ELF-1 (cell line): ENCODE data around the gene MADD.

Experiments
- DNase-seq: peaks from one replicate; pipeline ENCODE4 v3.0.0-alpha.2; 2016; ENCODE audit warnings: low read depth, low spot score

MADD gene

DNA sequence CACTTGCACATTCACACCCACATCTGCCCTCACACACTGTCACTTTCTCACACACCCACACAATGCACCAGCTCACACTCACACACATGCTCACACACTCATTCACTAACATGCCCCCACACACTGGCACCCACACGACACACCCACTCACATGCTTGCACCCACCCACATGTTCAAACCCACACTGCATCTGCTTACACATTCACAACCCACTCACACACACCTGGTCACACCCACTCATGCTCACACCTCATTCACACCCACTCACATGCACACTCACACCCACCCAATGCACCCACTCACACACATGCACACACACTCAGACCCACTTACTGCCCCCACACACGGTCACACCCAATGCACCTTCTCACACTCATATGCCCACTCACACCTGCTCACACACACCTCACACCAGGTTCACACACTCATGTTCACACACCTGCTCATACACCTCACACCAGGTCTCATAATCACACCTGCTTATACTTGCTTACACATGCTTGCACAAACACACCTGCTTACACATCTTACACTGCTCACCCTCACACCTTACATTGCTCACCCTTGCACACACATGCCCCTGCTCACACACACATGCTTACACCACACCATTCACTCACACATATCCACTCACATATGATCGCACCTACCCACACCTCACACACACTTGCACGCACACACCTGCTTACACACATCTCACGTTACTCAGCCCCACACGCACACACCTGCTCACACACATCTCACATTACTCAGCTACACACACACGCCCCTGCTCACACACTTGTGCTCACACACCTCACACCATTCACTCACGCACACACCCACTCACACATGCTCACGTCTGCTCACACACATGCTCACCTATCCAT, 86.4 kb downstream of the MADD start:
- no peak for DNase-seq

DNA sequence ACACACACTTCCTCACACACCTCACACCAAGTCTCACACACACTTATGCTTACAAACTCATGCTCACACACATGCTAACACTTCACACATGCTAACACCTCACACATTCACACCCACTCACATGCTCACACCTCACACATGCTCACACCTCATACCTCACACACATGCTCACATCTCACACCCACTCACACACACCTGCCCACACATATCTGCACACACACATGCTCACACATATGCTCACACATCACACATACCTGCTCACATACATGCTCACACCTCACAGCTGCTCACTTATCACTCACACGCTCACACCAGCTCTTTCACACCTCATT, 87.0 kb downstream of the MADD start:
- no peak for DNase-seq

DNA sequence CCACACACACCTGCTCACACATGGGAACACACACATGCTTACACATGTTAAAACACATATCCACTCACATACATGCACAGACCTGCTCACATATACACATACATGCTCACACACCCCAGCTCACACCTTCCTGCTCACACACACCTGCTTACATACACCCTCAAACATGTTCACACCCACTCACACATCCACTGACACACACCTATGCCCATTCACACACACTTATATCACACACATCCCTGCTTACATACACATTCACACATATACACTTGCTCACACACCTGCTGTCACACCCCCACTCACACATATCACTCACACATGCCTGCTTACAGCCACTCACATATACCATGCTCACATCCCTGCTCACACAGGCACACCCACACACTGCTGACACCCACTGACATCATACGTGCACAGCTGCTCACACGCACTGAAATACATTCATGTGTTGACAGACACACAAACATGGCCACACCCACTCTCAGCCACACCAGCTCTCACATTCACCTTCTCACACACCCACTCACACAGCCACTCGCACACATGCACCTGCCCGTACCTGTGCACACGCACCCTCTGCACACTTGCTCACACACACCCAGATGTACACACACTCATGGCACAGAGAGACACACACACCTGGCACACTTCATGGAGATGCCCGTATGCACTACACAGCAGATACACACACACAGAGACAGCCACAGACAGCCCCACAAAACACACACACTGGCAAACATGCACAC, 88.2 kb downstream of the MADD start:
- DNase-seq, result no peak

DNA sequence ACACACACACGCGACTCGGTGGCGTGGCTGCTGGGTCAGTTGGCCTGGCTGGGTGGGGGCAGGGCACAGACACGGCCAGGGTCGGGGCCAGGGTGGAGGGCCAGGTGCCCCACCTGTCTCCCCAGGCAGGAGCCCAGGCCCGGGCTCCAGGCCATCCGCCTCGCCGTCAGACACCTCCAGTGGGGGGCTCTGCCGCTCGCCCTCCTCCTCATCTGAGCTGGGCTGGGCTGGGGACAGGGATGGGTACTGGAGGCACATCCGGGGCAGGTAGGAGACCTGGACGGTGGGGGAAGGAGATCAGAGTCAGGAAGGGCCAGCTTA, 88.8 kb downstream of the MADD start:
- no peak for DNase-seq

DNA sequence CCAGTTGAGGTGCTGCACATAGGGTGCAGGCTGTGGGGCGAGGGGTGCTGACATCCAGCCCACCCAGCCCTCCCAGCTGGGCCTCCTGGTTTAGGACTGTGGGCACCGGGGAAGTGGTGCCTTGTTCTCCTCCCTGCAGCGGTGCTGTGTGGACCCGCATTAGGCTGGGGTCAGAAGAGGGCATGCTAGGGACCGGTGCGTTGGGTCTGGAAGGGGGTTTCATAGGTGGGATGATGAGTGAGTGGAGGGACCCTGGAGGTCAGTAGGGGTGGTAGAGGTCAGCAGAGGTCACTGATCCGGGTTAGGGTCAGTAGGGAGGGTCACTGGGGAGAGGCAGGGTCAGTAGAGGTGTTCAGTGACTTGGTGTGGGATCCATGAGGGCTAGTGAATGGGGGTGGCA, 89.2 kb downstream of the MADD start:
- no peak for DNase-seq

DNA sequence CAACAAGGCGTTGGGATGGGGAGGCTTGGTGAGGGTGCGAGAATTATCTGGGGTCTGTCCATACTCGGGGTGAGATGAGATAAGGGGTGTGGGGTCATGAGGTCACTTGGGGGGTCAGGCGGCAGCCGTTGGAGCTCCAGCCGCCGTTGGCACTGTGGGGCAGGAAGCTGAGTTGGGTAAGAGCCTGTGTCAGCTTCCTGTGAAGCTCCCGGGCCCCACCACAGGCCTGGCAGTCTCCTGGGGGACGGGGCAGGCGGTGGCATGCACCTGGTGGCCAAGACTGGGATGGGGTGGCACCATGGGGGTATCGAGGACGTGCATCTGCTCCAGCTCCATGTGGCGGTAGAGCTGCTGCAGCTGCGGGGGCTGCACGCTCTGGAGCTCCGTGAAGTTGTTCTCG, 89.7 kb downstream of the MADD start:
- DNase-seq, result no peak

DNA sequence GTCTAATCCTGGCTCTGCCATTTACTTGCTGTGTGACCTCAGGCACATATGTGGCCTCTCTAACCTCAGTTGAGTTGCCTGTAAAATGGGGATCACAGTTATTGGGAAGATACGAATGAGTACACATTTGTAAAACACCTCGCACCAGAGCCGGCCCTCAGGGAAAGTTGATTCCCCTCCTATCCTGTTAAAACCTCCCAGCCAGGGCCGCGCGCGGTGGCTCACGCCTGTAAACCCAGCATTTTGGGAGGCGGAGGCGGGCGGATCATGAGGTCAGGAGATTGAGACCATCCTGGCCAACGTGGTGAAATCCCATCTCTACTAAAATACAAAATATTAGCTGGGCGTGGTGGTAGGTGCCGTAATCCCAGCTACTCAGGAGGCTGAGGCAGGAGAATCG, 90.4 kb downstream of the MADD start:
- DNase-seq, result no peak

DNA sequence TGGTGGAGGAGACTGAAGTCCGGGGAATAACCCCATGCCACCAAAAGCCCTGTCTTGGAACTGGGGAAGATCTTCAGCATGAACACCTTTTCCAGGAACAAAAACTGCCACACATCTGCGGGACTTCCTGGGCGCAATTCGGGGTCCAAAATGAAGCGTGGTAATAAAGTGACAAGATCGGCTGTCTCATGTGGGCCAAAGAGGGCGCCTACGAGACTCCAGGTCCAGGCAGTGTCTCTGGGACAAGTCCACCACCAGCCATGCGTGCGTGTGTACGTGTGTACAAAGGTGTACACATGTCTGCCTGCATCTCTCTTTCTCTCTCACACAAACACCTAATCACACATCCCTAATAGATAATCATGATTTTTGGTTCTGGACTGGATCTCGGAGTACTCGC, 91.5 kb downstream of the MADD start:
- DNase-seq, result no peak

DNA sequence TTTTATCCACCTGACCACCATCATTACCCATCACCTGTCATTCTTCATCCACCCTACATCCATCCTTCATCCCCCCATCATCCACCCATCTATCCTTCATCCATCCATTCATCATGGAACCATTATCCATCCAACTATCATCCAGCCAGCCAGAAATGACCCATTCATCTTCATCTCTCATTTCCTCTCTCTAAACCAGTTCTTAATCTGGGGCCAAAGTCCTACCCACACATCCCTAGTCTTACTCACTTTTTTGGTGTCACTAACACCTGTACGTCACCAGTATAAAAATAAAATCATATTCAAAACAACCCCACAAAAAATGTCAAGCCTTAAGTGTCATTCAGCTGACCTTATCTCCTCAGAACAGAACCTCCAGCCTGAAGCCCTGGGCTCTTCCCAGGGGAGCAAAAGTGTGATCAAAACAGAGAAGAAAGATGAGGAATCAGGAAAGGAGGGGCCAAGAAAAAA, 96.1 kb downstream of the MADD start:
- DNase-seq, result no peak

DNA sequence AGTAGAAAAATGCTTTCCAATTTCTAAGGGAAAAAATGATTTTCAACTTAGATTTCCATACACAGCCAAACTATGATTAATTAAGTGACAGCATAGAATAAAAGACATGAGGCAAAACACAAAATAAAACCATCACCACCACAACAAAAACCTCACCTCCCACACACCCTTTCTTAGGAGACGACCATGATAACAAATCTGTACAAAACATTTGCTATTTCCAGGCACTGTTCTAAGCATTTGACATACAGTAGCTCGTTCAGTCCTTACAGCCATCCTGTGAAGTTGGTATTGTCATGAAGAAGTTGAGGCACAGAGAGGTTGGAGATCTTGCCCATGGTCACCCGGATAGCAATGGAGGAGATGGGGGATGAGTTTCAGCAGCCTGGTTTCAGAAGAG, 99.7 kb downstream of the MADD start:
- DNase-seq, result no peak

DNA sequence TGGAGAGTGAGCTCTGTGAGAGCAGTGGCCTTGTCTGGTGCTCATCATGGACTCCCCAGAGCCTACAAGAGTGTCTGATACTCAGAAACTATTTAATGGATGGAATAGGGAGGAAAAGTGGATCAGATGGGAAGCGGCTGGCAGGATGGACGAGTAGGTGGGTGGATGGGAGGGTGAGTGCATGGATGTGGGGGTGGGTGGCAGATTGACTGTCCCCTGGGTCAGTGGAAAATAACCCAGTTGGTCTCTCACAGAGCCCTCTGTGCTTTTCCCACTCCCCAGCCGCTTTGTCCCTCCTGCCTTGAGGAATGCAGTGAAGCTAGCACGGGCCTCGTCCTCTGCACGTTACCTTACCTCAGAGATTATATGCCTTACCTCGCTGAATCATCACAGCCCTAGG, 102.5 kb downstream of the MADD start:
- DNase-seq, result no peak

DNA sequence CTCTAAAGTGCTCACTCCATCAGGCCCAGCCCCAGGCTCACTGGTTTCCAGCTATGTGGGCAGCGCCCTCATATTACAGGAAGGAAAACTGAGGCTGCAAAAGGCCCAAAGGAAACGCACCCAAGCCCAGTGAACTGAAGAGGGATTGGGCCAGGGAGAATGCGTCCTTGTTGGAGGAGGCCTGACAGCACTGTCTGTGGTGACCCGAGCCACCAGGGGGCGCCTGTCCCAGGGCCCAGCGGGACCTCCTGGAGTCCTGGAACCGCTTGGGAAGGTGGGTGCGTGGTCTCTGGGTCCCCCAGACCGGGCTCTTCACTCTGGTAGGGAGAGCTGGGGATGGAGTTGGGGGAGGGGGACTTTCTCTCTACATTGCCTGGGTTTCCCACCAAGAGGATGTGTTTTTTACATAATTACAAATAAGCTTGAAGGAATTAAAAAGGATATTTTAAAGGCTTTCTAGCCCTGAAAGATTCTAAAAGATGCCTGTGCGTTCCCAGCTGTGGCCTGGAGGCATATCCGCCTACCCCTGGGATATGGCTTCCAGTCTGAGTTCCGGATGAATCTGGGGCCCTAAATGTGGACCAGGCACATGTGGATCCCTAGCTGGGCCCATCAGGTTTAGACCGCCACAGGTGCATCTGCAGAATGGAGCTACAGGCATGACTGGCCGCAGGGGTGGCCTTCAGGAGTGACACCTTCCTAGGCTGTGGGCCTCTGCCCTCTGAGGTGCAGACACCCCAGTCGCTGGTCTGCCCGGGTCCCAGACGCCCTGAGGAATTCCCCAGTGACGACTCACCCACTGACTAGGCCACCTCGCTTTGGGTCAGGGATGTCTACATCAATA, 104.2 kb downstream of the MADD start:
- DNase-seq, result peak; percentile 86

DNA sequence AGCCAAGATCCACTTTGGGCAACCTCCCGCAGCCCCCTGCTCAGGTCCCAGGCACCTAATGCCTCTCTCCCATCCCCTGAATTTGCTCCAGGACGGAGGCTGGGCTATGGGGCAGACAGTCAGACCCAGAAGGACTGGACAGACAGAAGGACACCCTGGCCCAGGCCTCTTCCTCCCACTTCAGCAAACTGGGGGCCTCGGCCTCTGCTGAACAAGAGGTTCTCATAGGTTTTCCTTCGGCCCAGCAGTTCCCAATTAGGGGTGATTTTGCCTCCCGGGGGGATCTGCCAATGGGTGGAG, 104.7 kb downstream of the MADD start:
- no peak for DNase-seq

DNA sequence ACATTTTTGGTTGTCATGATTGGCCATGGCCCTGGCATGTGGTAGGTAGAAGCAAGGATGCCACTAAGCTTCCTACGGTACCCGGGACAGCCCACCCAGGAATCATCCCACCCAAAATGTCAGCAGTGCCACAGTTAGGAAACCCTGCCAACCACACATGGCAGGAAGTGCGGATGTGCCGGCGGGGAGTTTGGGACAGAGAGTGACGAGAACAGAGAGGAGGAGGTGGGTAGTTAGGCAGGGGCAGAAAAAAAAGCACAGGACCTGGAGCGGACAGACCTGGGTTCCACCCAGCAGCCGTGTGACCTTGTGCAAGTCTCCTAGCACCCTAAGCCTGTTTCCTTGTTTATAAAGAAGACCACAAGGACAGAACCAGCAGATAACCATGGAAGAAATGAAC, 105.1 kb downstream of the MADD start:
- DNase-seq, result no peak

DNA sequence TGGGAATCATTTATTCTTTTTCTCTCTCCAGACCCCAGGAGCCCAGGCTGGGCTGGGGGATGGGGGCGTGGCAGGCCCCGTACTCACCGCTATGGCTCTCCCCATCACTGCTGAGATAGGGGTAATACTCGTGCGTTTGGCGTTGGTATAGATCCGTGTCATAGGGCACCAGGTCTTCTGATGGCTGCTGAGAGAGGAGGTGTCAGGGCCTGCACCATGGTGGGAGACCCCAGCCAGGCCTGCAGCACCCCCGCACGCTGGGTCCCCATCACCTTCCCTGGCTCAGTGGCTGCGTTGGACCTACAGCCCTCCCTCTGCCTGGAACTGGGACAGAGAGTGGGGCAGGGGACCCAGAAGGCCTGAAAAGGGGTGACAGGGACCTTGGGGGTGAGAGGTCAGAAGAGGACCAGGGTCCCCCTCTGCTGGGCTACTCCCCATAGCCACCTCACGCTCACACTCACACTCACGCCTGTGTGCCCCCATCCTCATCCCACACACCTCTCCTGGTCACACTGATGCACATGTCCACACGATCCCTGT, 105.7 kb downstream of the MADD start:
- DNase-seq, result no peak

DNA sequence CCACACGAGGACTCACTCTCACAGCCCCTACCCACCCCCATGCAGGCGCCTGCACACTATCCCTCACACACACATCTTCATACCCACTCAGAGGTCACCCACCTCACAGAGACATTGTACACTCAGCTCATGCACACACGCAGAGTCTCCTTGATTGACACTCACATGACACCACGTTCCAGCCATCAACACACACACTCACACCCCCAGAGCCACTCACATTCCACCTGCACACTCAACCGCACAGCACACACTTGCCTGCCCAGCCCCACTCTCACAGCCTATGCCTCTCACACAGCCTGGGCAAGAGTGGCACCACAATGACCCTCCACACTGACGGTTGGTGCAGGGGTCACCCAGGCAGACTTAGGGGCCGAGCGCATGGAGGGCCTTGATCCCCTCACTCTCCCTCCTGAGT, 106.2 kb downstream of the MADD start:
- no peak for DNase-seq

DNA sequence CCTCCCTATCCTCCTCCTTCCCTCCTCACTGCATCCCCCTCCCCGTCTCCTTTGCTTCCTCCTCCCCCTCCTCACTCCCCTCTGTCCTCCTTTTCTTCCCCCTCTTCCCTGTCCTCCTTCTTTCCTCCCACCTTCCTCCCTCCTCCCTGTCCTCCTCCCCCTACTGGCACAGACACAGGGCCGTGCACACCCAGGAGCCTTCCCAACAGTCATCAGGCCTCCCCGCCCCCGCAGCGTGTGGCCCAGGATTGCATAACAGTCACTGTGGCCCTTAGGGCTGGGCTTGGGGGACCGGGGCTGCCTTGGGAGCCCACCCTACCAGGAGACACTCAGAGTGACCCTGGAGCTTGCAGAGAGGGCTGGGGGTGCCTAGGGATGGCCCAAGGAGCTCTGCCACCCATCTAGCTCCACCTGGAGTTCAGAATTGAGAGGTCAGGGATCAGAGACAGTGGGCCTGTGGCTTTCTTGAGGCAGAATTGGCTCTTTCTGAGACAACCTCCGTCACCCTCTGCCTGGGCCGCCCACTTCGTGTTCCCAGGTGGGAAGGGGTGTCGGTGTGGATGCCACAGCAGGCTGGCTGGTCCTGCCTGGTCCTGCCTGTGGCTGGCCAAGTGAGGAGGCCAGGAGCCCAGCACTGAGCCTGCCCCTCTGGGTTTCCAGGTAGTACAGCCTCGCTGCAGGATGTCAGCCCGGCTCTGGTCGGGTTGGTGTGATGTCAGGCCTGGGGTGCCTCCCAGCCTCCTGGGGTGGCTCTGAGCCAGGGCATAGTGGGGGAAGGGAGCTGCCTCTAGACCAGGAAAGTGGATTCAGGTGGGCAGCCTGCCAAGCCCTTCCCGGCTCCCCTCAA, 106.8 kb downstream of the MADD start:
- DNase-seq, result no peak

DNA sequence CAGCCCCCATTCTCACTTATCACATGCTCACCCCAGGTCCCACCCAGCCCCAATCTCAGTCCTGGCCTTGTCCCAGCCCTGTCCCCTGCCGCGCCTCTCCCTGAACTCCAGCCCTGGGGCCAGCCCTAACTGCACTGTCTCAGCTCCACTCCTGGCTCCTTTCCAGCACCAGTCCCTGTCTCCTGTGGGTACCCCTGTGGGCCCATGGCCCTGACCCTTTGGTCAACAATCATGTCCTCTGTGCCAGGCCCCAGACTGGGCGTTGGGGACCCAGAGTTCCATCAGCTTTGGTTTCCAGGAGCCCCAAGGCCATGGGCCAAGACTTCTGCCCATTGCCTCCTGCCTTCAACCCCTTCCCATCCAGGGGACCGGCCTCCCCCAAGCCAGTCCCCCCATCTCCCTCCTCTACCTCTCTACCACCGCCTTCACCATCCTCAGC, 107.7 kb downstream of the MADD start:
- DNase-seq, result no peak

DNA sequence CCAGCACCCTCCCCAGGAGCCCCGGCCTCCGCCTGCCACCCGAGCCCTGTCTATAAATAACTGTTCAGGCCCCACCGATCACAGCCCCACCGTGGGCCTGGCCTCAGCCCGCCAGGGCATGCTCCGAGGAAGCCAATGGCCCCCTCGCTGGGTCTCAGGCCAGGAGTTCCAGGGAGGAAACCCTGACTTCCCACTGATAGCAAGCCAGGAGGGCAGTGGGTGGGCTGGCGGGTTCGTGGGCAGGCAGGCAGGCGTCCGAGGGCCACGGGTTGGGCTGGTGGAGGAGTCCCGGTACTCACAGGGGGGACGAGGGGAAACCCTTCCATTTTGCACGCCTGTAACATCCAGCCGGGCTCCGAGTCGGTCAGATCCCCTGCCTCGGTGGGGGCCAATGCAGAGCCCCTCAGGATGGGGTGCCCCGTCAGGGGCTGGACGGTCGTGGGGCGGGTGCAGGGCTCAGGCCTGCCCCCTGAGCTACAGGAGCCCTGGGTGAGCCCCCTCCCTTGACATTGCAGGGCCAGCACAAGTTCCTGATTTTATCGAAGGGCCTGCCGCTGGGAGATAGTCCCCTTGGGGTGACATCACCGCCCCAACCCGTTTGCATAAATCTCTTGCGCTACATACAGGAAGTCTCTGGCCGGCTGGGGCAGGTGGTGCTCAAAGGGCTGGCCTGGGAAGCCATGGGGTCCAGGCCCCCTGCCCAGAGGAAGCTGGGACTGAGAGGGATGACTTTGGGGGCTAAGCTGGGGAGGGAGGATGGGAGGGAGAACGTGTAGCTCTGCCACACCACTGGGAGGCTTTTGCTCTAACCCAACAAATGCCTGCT, 108.3 kb downstream of the MADD start, which contains the start of gene SPI1:
Gene SPI1 (minus strand): TSS at position 538 of the 826 bp plus-strand sequence. CDS start 194 bp downstream, at position 344.
- DNase-seq, result no peak

DNA sequence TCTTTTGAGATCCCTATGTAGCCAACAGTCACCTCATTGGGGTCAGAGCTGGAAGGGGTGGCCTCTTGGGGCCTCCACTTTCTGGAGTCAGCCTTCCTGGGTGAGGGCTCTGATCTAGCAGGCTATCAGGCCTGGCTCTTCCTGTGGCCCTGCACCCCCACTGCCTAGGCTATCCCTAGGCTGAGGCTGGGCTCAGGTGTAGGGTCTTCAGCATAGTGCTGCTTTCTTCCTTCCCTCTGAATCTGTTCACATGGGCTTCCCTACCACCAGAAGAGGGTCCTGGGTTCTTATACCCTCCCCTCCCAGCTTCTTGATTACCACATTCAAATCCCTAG, 108.9 kb downstream of the MADD start:
- DNase-seq, result no peak
